Liver (tissue), 9 donors: Measurements from ENCODE around the gene SLC5A2. TPM values are rescaled to one million over a fixed set of nuclear protein-coding genes. Genes with fewer than 3 reads are reported as not detected.

ENCODE experiments used
- DNase-seq: peaks from one replicate; pipeline ENCODE4 v3.0.0-alpha.2; 2017; ENCODE audit warnings: low spot score
- H3K27ac ChIP-seq, 2 donors: one replicate each; pipeline ENCODE4 v1.7.0; 2013; ENCODE audit warnings: inconsistent platforms in 2 of 2, low read length in 2 of 2, control low read depth in 1 of 2, low read depth in 1 of 2, mild to moderate bottlenecking in 1 of 2
- H3K27me3 ChIP-seq, 4 donors: one replicate each; pipeline versions ENCODE4 v1.6.1 to v1.7.0; 2013; ENCODE audit warnings: low read length in 3 of 4, inconsistent platforms in 1 of 4, mild to moderate bottlenecking in 1 of 4, moderate library complexity in 1 of 4; ENCODE audit not compliant: control insufficient read depth in 4 of 4, insufficient read depth in 4 of 4
- H3K36me3 ChIP-seq, 4 donors: one replicate each; pipeline versions ENCODE4 v1.6.1 to v1.7.0; 2013; ENCODE audit warnings: low read length in 3 of 4, mild to moderate bottlenecking in 3 of 4, low read depth in 1 of 4, moderate library complexity in 1 of 4; ENCODE audit not compliant: control insufficient read depth in 4 of 4, insufficient read depth in 3 of 4
- H3K4me1 ChIP-seq, 4 donors: one replicate each; pipeline versions ENCODE4 v1.6.1 to v1.7.0; 2013; ENCODE audit warnings: low read length in 3 of 4, mild to moderate bottlenecking in 3 of 4, moderate library complexity in 1 of 4; ENCODE audit not compliant: control insufficient read depth in 4 of 4, insufficient read depth in 4 of 4
- H3K4me3 ChIP-seq, 3 donors: one replicate each; pipeline versions ENCODE4 v1.6.1 to v1.7.0; 2013; ENCODE audit warnings: low read length in 3 of 3, control low read depth in 1 of 3, low read depth in 1 of 3, mild to moderate bottlenecking in 1 of 3
- H3K9ac ChIP-seq, 2 donors: one replicate each; pipeline ENCODE4 v1.7.0; 2013; ENCODE audit warnings: low read length in 2 of 2, mild to moderate bottlenecking in 2 of 2, moderate library complexity in 2 of 2, control low read depth in 1 of 2, low read depth in 1 of 2
- H3K9me3 ChIP-seq, 4 donors: one replicate each; pipeline versions ENCODE4 v1.6.1 to v1.7.0; 2013; ENCODE audit warnings: low read length in 3 of 4; ENCODE audit not compliant: control insufficient read depth in 4 of 4
- ATF3 ChIP-seq: IDR thresholded peaks from 2 replicates; pipeline ENCODE4 v1.6.1; 2016; ENCODE audit warnings: antibody characterized with exemption
- CTCF ChIP-seq: fragments of 150-350 bp; IDR thresholded peaks from 2 replicates; pipeline ENCODE4 v1.5.1; 2017; ENCODE audit warnings: improper control_type of control experiment, low read depth, low read length; ENCODE audit not compliant: missing input control
- EGR1 ChIP-seq, 2 donors: IDR thresholded peaks; 2 replicates each; pipeline ENCODE4 v1.6.1; 2016 to 2018; ENCODE audit warnings: antibody characterized with exemption in 2 of 2, low read depth in 2 of 2
- FOXA1 ChIP-seq: IDR thresholded peaks from 2 replicates; pipeline ENCODE4 v1.6.1; 2016; ENCODE audit warnings: antibody characterized with exemption
- FOXA2 ChIP-seq: IDR thresholded peaks from 2 replicates; pipeline ENCODE4 v1.6.1; 2016; ENCODE audit warnings: antibody characterized with exemption
- GABPA ChIP-seq, 2 donors: IDR thresholded peaks in 1 of 2; conservative IDR thresholded peaks in 1 of 2; 2 replicates each; pipeline ENCODE4 v1.6.1; 2016; ENCODE audit warnings: antibody characterized with exemption in 2 of 2, mild to moderate bottlenecking in 1 of 2, moderate library complexity in 1 of 2
- HNF4A ChIP-seq, 2 donors: conservative IDR thresholded peaks; 2 replicates each; pipeline ENCODE4 v1.6.1; 2016; ENCODE audit warnings: antibody characterized with exemption in 2 of 2, mild to moderate bottlenecking in 2 of 2
- HNF4G ChIP-seq: IDR thresholded peaks from 2 replicates; pipeline ENCODE4 v1.6.1; 2016; ENCODE audit warnings: antibody characterized with exemption
- MAX ChIP-seq: IDR thresholded peaks from 2 replicates; pipeline ENCODE4 v1.6.1; 2016; ENCODE audit warnings: antibody characterized with exemption
- NR2F2 ChIP-seq: IDR thresholded peaks from 2 replicates; pipeline ENCODE4 v1.6.1; 2016; ENCODE audit warnings: antibody characterized with exemption
- RAD21 ChIP-seq, 2 donors: IDR thresholded peaks; 2 replicates each; pipeline ENCODE4 v1.6.1; 2016; ENCODE audit warnings: antibody characterized with exemption in 2 of 2, mild to moderate bottlenecking in 2 of 2
- REST ChIP-seq: IDR thresholded peaks from 2 replicates; pipeline ENCODE4 v1.6.1; 2016; ENCODE audit warnings: antibody characterized with exemption, mild to moderate bottlenecking
- RXRA ChIP-seq, 2 donors: IDR thresholded peaks; 2 replicates each; pipeline ENCODE4 v1.6.1; 2017 to 2018; ENCODE audit warnings: antibody characterized with exemption in 2 of 2, mild to moderate bottlenecking in 1 of 2
- SP1 ChIP-seq: IDR thresholded peaks from 2 replicates; pipeline ENCODE4 v1.6.1; 2018; ENCODE audit warnings: antibody characterized with exemption, mild to moderate bottlenecking
- TAF1 ChIP-seq: conservative IDR thresholded peaks from 2 replicates; pipeline ENCODE4 v1.6.1; 2016; ENCODE audit warnings: antibody characterized with exemption, mild to moderate bottlenecking
- YY1 ChIP-seq: IDR thresholded peaks from 2 replicates; pipeline ENCODE4 v1.6.1; 2016; ENCODE audit warnings: antibody characterized with exemption, mild to moderate bottlenecking
- WGBS: extraction: QIAGEN DNeasy Blood & Tissue Kit; methylation state at CpG from one replicate; pipeline ENCODE4 v1.1.7; 2013; 5-methylcytosine and 5-hydroxymethylcytosine counted together
- polyA plus RNA-seq, 2 donors: library from polyadenylated mRNA; stranded (reverse) in 1 of 2; unstranded in 1 of 2; fragments of 200-250 nt in 1 of 2; fragments of >200 nt in 1 of 2; fragmentation: Nextera tagmentation in 1 of 2; extraction: Ambion mirVana in 1 of 2; gene quantifications; one replicate each; pipeline versions ENCODE4 v1.2.1 to v1.2.3, GENCODE V29; 2013 to 2015
- total RNA-seq, 2 donors: library from RNA; depleted of rRNA; stranded (reverse); fragments of >200 nt; gene quantifications; one replicate each; pipeline ENCODE4 v1.2.3, GENCODE V29; 2014
- TF ChIP-seq, protein P1 (sequence below): IDR thresholded peaks from 2 replicates; pipeline ENCODE4 v1.6.1; 2016; ENCODE audit warnings: antibody characterized with exemption
- donor health status: healthy.
- donor health status: healthy.
- donor health status: healthy.
- donor health status: healthy.
- donor health status: healthy.

SLC5A2 gene
- total and polyA plus RNA-seq, 4 donors = 0.14 to 8.1 (median 0.93) TPM; not detected in 1

GRCh38 chr16:31474773-31475738, 7.9 kb upstream of the SLC5A2 start:
- peaks cover 8 to 36% (median 24%) of the 10 kb centered on the region in 4 donors for H3K4me1 ChIP-seq
- WGBS = 92% methylated on average over 12 of the region's 12 CpGs
- H3K27me3 ChIP-seq = no peaks in the 10 kb centered on the region
- no peaks in the 10 kb centered on the region for H3K9me3 ChIP-seq
- no peak overlapping the region for H3K4me3 ChIP-seq
- DNase-seq = no peak
- no peak overlapping the region for H3K27ac ChIP-seq
- H3K9ac ChIP-seq = no peak overlapping the region
- H3K36me3 ChIP-seq = no peaks in the 10 kb centered on the region
- TF ChIP-seq, protein P1, sequence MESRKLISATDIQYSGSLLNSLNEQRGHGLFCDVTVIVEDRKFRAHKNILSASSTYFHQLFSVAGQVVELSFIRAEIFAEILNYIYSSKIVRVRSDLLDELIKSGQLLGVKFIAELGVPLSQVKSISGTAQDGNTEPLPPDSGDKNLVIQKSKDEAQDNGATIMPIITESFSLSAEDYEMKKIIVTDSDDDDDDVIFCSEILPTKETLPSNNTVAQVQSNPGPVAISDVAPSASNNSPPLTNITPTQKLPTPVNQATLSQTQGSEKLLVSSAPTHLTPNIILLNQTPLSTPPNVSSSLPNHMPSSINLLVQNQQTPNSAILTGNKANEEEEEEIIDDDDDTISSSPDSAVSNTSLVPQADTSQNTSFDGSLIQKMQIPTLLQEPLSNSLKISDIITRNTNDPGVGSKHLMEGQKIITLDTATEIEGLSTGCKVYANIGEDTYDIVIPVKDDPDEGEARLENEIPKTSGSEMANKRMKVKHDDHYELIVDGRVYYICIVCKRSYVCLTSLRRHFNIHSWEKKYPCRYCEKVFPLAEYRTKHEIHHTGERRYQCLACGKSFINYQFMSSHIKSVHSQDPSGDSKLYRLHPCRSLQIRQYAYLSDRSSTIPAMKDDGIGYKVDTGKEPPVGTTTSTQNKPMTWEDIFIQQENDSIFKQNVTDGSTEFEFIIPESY = no peak
- TF ChIP-seq RAD21 (IDR thresholded peaks at IDR 0.05) = no peak
- no peak for TF ChIP-seq CTCF
- no peak for TF ChIP-seq EGR1 (IDR thresholded peaks at IDR 0.05; ENCODE audit: low read depth in 2 of 2)
- TF ChIP-seq TAF1 = no peak
- no peak for TF ChIP-seq RXRA (IDR thresholded peaks at IDR 0.05)
- no peak for TF ChIP-seq ATF3
- TF ChIP-seq FOXA1 = no peak
- TF ChIP-seq REST = no peak
- TF ChIP-seq SP1 = no peak
- no peak for TF ChIP-seq MAX
- no peak for TF ChIP-seq FOXA2
- no peak for TF ChIP-seq NR2F2
- TF ChIP-seq HNF4A (conservative IDR thresholded peaks at IDR 0.05) = no peak
- no peak for TF ChIP-seq HNF4G
- TF ChIP-seq GABPA (IDR thresholded peaks at IDR 0.05 in 1 of 2, conservative IDR thresholded peaks at IDR 0.05 in 1 of 2) = no peak
- no peak for TF ChIP-seq YY1
